ENCODE data around the gene SLC13A3. TPM values are rescaled to one million over a fixed set of nuclear protein-coding genes. Genes with fewer than 3 reads are reported as not detected.

SLC13A3 gene
- total RNA-seq, 1 donor from 2014 or later = 7.4 TPM

GRCh38 chr20:46545077-46545826, 106.0 kb downstream of the SLC13A3 start:
- Mint-ChIP-seq H3K27me3 (ENCODE audit: insufficient read depth, low read depth) (no peaks in the 10 kb centered on the region), H3K36me3 (no peaks in the 10 kb centered on the region), H3K4me1 (no peaks in the 10 kb centered on the region), H3K9me3 (no peaks in the 10 kb centered on the region), H3K4me3 (no peak overlapping the region), H3K27ac (no peak overlapping the region)
- Histone ChIP-seq H4K20me1 (ENCODE audit: low read depth) (no peaks in the 10 kb centered on the region), H3K27me3 (no peaks in the 10 kb centered on the region), H3K27ac (no peak overlapping the region), H3F3A (ENCODE audit: low read depth) (no peaks in the 10 kb centered on the region), H3K9ac (no peak overlapping the region), H3K4me1 (no peaks in the 10 kb centered on the region), H3K4me2 (no peak overlapping the region), H3K79me2 (ENCODE audit: low read depth) (no peaks in the 10 kb centered on the region), H3K4me3 (no peak overlapping the region), H3K9me3 (ENCODE audit: low read depth) (no peaks in the 10 kb centered on the region), H3K36me3 (no peaks in the 10 kb centered on the region), H2AFZ (replicated peaks) (no peak overlapping the region)
- TF ChIP-seq, protein P1, sequence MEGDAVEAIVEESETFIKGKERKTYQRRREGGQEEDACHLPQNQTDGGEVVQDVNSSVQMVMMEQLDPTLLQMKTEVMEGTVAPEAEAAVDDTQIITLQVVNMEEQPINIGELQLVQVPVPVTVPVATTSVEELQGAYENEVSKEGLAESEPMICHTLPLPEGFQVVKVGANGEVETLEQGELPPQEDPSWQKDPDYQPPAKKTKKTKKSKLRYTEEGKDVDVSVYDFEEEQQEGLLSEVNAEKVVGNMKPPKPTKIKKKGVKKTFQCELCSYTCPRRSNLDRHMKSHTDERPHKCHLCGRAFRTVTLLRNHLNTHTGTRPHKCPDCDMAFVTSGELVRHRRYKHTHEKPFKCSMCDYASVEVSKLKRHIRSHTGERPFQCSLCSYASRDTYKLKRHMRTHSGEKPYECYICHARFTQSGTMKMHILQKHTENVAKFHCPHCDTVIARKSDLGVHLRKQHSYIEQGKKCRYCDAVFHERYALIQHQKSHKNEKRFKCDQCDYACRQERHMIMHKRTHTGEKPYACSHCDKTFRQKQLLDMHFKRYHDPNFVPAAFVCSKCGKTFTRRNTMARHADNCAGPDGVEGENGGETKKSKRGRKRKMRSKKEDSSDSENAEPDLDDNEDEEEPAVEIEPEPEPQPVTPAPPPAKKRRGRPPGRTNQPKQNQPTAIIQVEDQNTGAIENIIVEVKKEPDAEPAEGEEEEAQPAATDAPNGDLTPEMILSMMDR (IDR thresholded peaks at IDR 0.05) = no peak
- TF ChIP-seq EZH2 (IDR thresholded peaks at IDR 0.05) (no peak), EZH2phosphoT487 (IDR thresholded peaks at IDR 0.05) (no peak)
- DNase-seq (ENCODE audit: low spot score) = no peak

GRCh38 chr20:46544576-46544975, 106.7 kb downstream of the SLC13A3 start:
- Histone ChIP-seq H2AFZ (replicated peaks) (no peak overlapping the region), H3K9me3 (ENCODE audit: low read depth) (no peaks in the 10 kb centered on the region), H3K4me1 (no peaks in the 10 kb centered on the region), H3K4me2 (no peak overlapping the region), H3F3A (ENCODE audit: low read depth) (no peaks in the 10 kb centered on the region), H3K27me3 (no peaks in the 10 kb centered on the region), H3K9ac (no peak overlapping the region), H3K4me3 (no peak overlapping the region), H3K36me3 (no peaks in the 10 kb centered on the region), H3K27ac (no peak overlapping the region), H4K20me1 (ENCODE audit: low read depth) (no peaks in the 10 kb centered on the region), H3K79me2 (ENCODE audit: low read depth) (no peaks in the 10 kb centered on the region)
- H3K27me3 Mint-ChIP-seq (ENCODE audit: insufficient read depth, low read depth) = no peaks in the 10 kb centered on the region
- H3K36me3 Mint-ChIP-seq = no peaks in the 10 kb centered on the region
- H3K9me3 Mint-ChIP-seq = no peaks in the 10 kb centered on the region
- H3K4me3 Mint-ChIP-seq = no peak overlapping the region
- H3K27ac Mint-ChIP-seq = no peak overlapping the region
- DNase-seq (ENCODE audit: low spot score) = no peak
- H3K4me1 Mint-ChIP-seq = no peaks in the 10 kb centered on the region
- TF ChIP-seq, protein P1 (IDR thresholded peaks at IDR 0.05) = no peak
- TF ChIP-seq EZH2phosphoT487 (IDR thresholded peaks at IDR 0.05) (no peak), EZH2 (IDR thresholded peaks at IDR 0.05) (no peak)

GRCh38 chr20:46543959-46544358, 107.3 kb downstream of the SLC13A3 start:
- H3K4me2 ChIP-seq = no peak overlapping the region
- H3K27ac ChIP-seq = no peak overlapping the region
- no peak for DNase-seq (ENCODE audit: low spot score)
- H3K4me1 ChIP-seq = no peaks in the 10 kb centered on the region
- H3K79me2 ChIP-seq (ENCODE audit: low read depth) = no peaks in the 10 kb centered on the region
- Mint-ChIP-seq H3K4me3 (no peak overlapping the region), H3K4me1 (no peaks in the 10 kb centered on the region), H3K9me3 (no peaks in the 10 kb centered on the region), H3K27me3 (ENCODE audit: insufficient read depth, low read depth) (no peaks in the 10 kb centered on the region), H3K36me3 (no peaks in the 10 kb centered on the region), H3K27ac (no peak overlapping the region)
- no peak overlapping the region for H3K4me3 ChIP-seq
- no peaks in the 10 kb centered on the region for H3K9me3 ChIP-seq (ENCODE audit: low read depth)
- no peaks in the 10 kb centered on the region for H3K36me3 ChIP-seq
- no peaks in the 10 kb centered on the region for H3F3A ChIP-seq (ENCODE audit: low read depth)
- H3K27me3 ChIP-seq = no peaks in the 10 kb centered on the region
- H2AFZ ChIP-seq (replicated peaks) = no peak overlapping the region
- no peak for TF ChIP-seq EZH2 (IDR thresholded peaks at IDR 0.05)
- no peak overlapping the region for H3K9ac ChIP-seq
- no peaks in the 10 kb centered on the region for H4K20me1 ChIP-seq (ENCODE audit: low read depth)

GRCh38 chr20:46543033-46543432, 108.2 kb downstream of the SLC13A3 start:
- Histone ChIP-seq H3K4me2 (no peak overlapping the region), H3K9ac (no peak overlapping the region), H3F3A (ENCODE audit: low read depth) (no peaks in the 10 kb centered on the region), H3K4me3 (no peak overlapping the region), H2AFZ (replicated peaks) (no peak overlapping the region), H3K27ac (no peak overlapping the region), H4K20me1 (ENCODE audit: low read depth) (no peaks in the 10 kb centered on the region), H3K36me3 (no peaks in the 10 kb centered on the region), H3K27me3 (no peaks in the 10 kb centered on the region), H3K9me3 (ENCODE audit: low read depth) (no peaks in the 10 kb centered on the region), H3K4me1 (no peaks in the 10 kb centered on the region), H3K79me2 (ENCODE audit: low read depth) (no peaks in the 10 kb centered on the region)
- Mint-ChIP-seq H3K4me3 (no peak overlapping the region), H3K27me3 (ENCODE audit: insufficient read depth, low read depth) (no peaks in the 10 kb centered on the region), H3K36me3 (no peaks in the 10 kb centered on the region), H3K4me1 (no peaks in the 10 kb centered on the region), H3K9me3 (no peaks in the 10 kb centered on the region), H3K27ac (no peak overlapping the region)
- TF ChIP-seq, protein P1 (IDR thresholded peaks at IDR 0.05) = no peak
- TF ChIP-seq EZH2 (IDR thresholded peaks at IDR 0.05) (no peak), EZH2phosphoT487 (IDR thresholded peaks at IDR 0.05) (no peak)
- DNase-seq (ENCODE audit: low spot score) = no peak

Data from neural progenitor cell (in vitro differentiated cells).